WTC11 (cell line): ENCODE results near the gene PANX2.

Experiments used
- ELF4 ChIP-seq: sonication (generic); formaldehyde crosslinking; IDR thresholded peaks from 2 replicates; pipeline ENCODE4 v1.8.1; 2022; ENCODE audit warnings: low read depth, mild to moderate bottlenecking, moderate library complexity, missing genetic modification reagents
- ESRRA ChIP-seq: sonication (generic); formaldehyde crosslinking; IDR thresholded peaks from 2 replicates; pipeline ENCODE4 v1.8.1; 2022; ENCODE audit warnings: mild to moderate bottlenecking, missing genetic modification reagents, borderline replicate concordance
- NFATC4 ChIP-seq: fragments of 250-450 bp; sonication (Bioruptor Pico); IDR thresholded peaks from 2 replicates; pipeline ENCODE4 v1.9.0; 2021; ENCODE audit warnings: mild to moderate bottlenecking
- SMAD3 ChIP-seq: sonication (generic); formaldehyde crosslinking; IDR thresholded peaks from 2 replicates; pipeline ENCODE4 v1.8.0; 2022; ENCODE audit warnings: missing genetic modification reagents, mild to moderate bottlenecking, borderline replicate concordance
- SMAD4 ChIP-seq: sonication (generic); formaldehyde crosslinking; IDR thresholded peaks from 2 replicates; pipeline ENCODE4 v1.8.0; 2022; ENCODE audit warnings: mild to moderate bottlenecking, missing genetic modification reagents
- USF2 ChIP-seq: sonication (generic); formaldehyde crosslinking; IDR thresholded peaks from 2 replicates; pipeline ENCODE4 v1.8.1; 2023; ENCODE audit warnings: mild to moderate bottlenecking, missing genetic modification reagents, moderate library complexity
- ZNF263 ChIP-seq: sonication (generic); formaldehyde crosslinking; IDR thresholded peaks from 2 replicates; pipeline ENCODE4 v1.8.1; 2022; ENCODE audit warnings: low read depth, mild to moderate bottlenecking, moderate library complexity, missing genetic modification reagents
- TF ChIP-seq, protein P1 (sequence below): fragments of 200-600 bp; IDR thresholded peaks from 2 replicates; pipeline ENCODE4 v1.8.0; 2022; ENCODE audit warnings: antibody characterized with exemption

DNA sequence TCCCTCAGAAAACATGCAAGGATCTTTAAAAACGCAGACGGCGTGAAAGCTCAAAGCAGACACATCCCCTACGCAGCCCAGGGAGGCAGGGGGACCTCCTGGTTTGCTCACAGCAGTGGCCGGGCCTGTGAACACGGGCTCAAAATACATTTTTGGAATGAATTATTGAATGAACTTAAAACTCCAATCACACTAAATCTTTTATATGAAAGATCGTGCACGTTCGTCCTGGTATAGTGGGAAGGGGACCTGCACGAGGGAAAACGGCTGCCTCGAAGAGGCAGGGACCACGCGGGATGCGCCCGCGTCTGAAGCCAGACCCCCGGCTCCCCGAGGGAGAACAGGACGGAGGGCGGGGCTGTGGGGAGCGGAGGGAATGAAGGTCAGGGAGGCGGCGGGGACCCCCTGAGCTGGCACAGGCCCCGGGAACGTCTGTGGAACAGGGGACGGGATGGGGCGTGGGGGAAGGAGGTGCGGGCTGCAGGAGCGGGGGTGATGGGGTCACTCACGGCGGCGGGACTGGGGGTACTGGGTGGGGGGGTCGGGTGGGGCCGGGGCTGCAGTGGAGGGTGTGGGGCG, 1.3 kb upstream of the PANX2 start:
- TF ChIP-seq SMAD4 (CRISPR knock-in tag) (no peak), ELF4 (CRISPR knock-in tag) (no peak), NFATC4 (no peak), ESRRA (CRISPR knock-in tag) (no peak), ZNF263 (CRISPR knock-in tag) (no peak), USF2 (no peak), SMAD3 (CRISPR knock-in tag) (no peak)
- TF ChIP-seq, protein P1, sequence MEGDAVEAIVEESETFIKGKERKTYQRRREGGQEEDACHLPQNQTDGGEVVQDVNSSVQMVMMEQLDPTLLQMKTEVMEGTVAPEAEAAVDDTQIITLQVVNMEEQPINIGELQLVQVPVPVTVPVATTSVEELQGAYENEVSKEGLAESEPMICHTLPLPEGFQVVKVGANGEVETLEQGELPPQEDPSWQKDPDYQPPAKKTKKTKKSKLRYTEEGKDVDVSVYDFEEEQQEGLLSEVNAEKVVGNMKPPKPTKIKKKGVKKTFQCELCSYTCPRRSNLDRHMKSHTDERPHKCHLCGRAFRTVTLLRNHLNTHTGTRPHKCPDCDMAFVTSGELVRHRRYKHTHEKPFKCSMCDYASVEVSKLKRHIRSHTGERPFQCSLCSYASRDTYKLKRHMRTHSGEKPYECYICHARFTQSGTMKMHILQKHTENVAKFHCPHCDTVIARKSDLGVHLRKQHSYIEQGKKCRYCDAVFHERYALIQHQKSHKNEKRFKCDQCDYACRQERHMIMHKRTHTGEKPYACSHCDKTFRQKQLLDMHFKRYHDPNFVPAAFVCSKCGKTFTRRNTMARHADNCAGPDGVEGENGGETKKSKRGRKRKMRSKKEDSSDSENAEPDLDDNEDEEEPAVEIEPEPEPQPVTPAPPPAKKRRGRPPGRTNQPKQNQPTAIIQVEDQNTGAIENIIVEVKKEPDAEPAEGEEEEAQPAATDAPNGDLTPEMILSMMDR: no peak
